IPS DF 6.9 (cell line): Measurements from ENCODE around the gene MRPS10.

Experiments
- DNase-seq: peaks from one replicate; pipeline ENCODE4 v3.0.0-alpha.2; 2013; ENCODE audit warnings: low read depth, low spot score
- H3K27ac ChIP-seq: one replicate; pipeline ENCODE4 v1.5.1; 2013; ENCODE audit warnings: low read length, control low read depth
- H3K27me3 ChIP-seq: 2 replicates; pipeline ENCODE4 v1.6.1; 2013; ENCODE audit warnings: mild to moderate bottlenecking, low read length; ENCODE audit not compliant: control insufficient read depth, insufficient read depth
- H3K36me3 ChIP-seq: 2 replicates; pipeline ENCODE4 v1.6.1; 2013; ENCODE audit warnings: low read length; ENCODE audit not compliant: control insufficient read depth, insufficient read depth
- H3K4me1 ChIP-seq: 2 replicates; pipeline ENCODE4 v1.6.1; 2013; ENCODE audit warnings: low read length; ENCODE audit not compliant: control insufficient read depth, insufficient read depth
- H3K4me3 ChIP-seq: 2 replicates; pipeline ENCODE4 v1.5.1; 2013; ENCODE audit warnings: mild to moderate bottlenecking, low read length
- H3K9me3 ChIP-seq: 2 replicates; pipeline ENCODE4 v1.6.1; 2013; ENCODE audit warnings: low read length, inconsistent platforms; ENCODE audit not compliant: control insufficient read depth, insufficient read depth
- WGBS: extraction: QIAGEN DNeasy Blood & Tissue Kit; methylation state at CpG from one replicate; pipeline ENCODE4 v1.1.7; 2013; ENCODE audit warnings: mixed read lengths, missing lambda C conversion rate; ENCODE audit not compliant: insufficient read length, insufficient coverage; 5-methylcytosine and 5-hydroxymethylcytosine counted together

The MRPS10 gene

DNA sequence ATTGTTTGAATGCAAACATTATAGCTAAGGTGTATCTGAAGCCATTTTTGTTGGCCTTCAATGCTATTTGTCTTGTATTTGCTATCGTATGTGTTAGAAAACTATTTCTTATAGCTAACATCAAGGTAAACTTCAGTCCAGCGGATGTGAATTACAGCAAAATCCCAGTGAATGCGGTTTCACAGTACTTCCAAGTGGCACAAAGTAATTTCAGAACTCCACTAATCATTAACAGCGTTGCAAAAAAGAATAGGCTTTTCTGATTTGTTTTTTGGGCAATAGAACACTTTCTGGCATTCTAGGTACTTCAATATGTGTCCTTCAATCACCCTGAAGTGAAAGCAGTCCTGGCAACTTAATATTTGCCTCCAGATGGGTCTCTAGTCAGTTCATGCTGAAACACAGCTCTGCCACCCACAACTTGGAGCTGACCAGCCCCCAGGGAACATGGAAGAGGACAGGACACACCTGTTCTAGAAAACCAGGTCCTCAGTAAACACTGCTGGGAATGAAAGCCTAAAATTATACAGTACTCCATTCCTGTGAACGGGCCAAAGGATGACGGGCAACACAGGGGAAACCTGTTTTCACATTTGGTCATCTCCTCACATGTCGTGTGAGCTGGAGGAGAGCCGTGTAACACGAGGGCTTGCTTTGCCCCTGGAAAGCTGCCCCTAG lies 9.7 kb upstream of the MRPS10 start:
- H3K27me3 ChIP-seq, result no peaks in the 10 kb centered on the region
- H3K4me1 ChIP-seq, result no peaks in the 10 kb centered on the region
- H3K36me3 ChIP-seq, result peaks cover 5% of the 10 kb centered on the region; the same call in 1 of the 2 replicates
- no CpG with 5 or more reads among the region's 9 CpGs for WGBS
- DNase-seq, result no peak
- no peaks in the 10 kb centered on the region for H3K9me3 ChIP-seq
- H3K4me3 ChIP-seq, result no peak overlapping the region
- H3K27ac ChIP-seq, result no peak overlapping the region

DNA sequence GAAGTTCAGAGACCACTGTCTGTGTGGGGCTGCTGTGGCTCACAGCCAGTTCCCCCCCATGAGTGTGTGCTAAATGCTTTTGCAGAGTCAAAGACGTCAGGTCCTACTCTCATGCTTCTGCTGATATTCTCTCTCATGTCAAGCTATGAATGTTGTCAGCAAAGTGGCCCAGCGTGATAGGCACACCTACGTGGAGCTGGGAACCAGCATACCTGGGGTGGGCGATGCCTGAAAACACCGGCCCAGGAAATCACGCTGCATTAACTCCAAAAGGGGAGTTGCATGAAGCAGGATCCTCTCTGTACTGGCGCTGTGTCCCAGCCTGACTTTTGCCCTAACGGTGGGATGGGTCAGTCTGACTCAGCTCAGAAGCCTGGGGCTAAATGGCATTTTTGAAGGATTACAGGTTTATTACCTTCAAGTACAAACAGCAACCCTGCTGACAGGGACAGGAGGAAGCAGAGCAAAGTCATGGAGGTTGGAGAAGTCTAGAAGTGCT lies 9.0 kb upstream of the MRPS10 start:
- WGBS, result no CpG with 5 or more reads among the region's 8 CpGs
- H3K27ac ChIP-seq, result no peak overlapping the region
- DNase-seq, result no peak
- no peak overlapping the region for H3K4me3 ChIP-seq
- H3K27me3 ChIP-seq, result no peaks in the 10 kb centered on the region
- H3K36me3 ChIP-seq, result 0 out of 2 replicates have a peak, but pooled peaks cover 2% of the 10 kb centered on the region
- no peaks in the 10 kb centered on the region for H3K4me1 ChIP-seq
- H3K9me3 ChIP-seq, result no peaks in the 10 kb centered on the region

DNA sequence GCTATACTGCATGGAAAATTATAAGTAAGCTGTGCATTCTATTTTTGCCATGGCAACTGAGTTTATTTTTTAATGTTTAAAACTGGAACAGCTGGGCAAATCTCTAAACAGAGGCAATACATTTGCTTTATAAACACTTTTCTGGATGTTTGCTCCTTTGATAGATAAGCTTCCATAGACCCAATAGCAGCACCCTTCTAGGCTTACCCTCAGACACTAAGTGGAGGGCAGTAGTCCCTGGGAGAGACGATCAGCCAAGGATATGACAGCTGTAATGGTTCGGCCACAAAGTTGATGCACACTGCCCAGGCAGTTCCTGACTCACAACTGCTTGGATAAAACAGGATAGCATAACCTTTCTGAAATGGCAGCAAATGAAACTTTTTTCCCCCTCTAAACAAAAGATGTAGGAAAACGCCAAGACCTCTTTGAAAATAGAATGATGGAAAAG lies 8.5 kb upstream of the MRPS10 start:
- no peak overlapping the region for H3K4me3 ChIP-seq
- no peaks in the 10 kb centered on the region for H3K27me3 ChIP-seq
- H3K36me3 ChIP-seq, result 0 out of 2 replicates have a peak, but pooled peaks cover 2% of the 10 kb centered on the region
- WGBS, result no CpG with 5 or more reads among the region's 3 CpGs
- H3K9me3 ChIP-seq, result no peaks in the 10 kb centered on the region
- no peaks in the 10 kb centered on the region for H3K4me1 ChIP-seq
- DNase-seq, result no peak
- H3K27ac ChIP-seq, result no peak overlapping the region

DNA sequence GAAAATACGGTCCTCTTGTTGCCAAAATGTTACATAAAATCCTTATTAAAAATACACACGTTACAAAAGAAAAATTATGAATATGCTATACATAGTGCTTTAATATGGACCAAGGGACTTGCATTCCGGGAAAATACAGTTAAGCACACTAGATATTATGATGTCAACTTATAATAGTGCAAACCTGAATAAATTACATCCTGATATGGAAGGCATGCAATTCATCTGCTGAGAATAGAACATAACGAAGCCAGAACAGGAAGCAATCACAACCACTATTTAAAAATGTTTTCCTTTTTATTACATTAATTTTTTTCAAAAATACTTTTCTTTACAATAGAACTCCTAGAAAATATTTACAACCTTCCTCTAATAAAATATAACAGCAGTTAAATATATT lies 7.8 kb upstream of the MRPS10 start:
- 0 out of 2 replicates have a peak, but pooled peaks cover 2% of the 10 kb centered on the region for H3K36me3 ChIP-seq
- H3K27ac ChIP-seq, result no peak overlapping the region
- no peaks in the 10 kb centered on the region for H3K9me3 ChIP-seq
- no peaks in the 10 kb centered on the region for H3K27me3 ChIP-seq
- H3K4me3 ChIP-seq, result no peak overlapping the region
- DNase-seq, result no peak
- H3K4me1 ChIP-seq, result no peaks in the 10 kb centered on the region
- WGBS, result 100% methylated on average over 2 of the region's 4 CpGs

DNA sequence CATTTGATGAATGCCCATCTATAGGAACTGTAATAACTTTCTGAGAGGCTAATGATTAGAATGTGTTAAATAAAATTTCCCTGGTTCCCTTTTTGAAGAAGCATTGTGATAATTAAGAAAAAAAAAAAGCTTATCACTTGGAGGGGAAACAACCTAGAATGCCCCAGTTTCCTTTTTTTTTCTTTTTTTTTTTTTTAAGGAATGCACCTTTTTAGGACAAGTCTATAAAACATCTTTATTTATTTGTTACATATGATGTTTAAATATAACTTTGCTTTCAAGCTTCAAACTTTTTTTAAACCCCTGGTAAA lies 7.3 kb upstream of the MRPS10 start:
- Histone ChIP-seq H3K4me1 (no peaks in the 10 kb centered on the region), H3K27ac (no peak overlapping the region)

DNA sequence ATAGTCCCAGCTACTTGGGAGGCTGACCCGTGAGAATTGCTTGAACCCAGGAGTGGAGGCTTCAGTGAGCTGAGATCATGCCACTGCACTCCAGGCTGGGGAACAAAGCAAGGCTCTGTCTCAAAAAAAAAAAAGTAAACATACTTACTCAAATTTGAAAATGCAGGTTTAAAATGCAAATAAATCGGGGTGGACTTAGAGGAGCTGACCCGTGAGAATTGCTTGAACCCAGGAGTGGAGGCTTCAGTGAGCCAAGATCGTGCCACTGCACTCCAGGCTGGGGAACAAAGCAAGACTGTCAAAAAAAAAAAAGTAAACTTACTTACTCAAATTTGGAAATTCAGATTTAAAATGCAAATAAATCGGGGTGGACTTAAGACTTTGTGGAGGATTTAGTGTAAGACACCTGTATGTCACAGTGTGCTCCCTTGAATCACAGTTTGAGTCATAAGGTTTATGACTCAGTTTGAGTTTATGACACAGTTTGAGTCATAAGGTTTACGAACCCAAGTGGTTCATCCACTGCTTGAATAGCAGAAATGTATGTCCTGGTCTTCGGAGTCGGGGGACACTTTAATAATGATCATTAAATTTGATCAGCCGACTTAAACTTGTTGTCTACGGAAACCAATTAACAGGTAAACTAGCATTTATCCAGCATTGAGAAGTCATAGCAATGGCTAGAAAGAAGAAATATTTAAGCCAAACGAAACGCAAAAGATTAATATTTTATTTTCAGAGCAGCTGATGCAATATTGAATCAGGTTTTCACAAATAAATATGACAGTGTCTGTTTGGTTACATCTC lies 6.8 kb upstream of the MRPS10 start:
- 0 out of 2 replicates have a peak, but pooled peaks cover 2% of the 10 kb centered on the region for H3K36me3 ChIP-seq
- H3K9me3 ChIP-seq, result no peaks in the 10 kb centered on the region
- no peak overlapping the region for H3K4me3 ChIP-seq
- H3K27ac ChIP-seq, result no peak overlapping the region
- no peaks in the 10 kb centered on the region for H3K4me1 ChIP-seq
- H3K27me3 ChIP-seq, result no peaks in the 10 kb centered on the region
- no peak for DNase-seq
- no CpG with 5 or more reads among the region's 12 CpGs for WGBS

More for the DNA sequence above, 7.3 kb upstream of the MRPS10 start:
- Histone ChIP-seq H3K36me3 (0 out of 2 replicates have a peak, but pooled peaks cover 2% of the 10 kb centered on the region), H3K4me3 (no peak overlapping the region), H3K27me3 (no peaks in the 10 kb centered on the region), H3K9me3 (no peaks in the 10 kb centered on the region)
- DNase-seq, result no peak

DNA sequence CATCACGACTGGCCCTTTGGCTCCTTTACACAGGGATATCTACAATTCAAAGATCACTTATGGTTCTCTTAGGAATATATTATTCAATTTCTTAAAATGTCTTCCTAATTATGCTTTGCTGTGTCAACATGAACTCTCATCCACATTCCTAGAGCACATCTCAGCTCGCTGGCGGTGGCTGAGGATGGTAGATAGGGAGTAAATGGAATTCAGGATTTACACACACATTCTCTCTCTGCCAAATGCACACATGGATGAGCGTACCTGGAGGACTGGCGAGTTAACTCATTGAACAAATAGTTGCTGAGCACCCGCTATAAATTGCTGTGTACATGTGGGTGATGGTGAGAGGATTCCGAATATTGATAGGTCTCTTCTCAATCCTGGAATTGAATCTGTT lies 4.8 kb upstream of the MRPS10 start:
- Histone ChIP-seq H3K4me1 (no peaks in the 10 kb centered on the region), H3K9me3 (no peaks in the 10 kb centered on the region), H3K27me3 (no peaks in the 10 kb centered on the region), H3K27ac (no peak overlapping the region), H3K4me3 (no peak overlapping the region), H3K36me3 (no peaks in the 10 kb centered on the region)
- DNase-seq, result no peak
- no CpG with 5 or more reads among the region's 7 CpGs for WGBS

DNA sequence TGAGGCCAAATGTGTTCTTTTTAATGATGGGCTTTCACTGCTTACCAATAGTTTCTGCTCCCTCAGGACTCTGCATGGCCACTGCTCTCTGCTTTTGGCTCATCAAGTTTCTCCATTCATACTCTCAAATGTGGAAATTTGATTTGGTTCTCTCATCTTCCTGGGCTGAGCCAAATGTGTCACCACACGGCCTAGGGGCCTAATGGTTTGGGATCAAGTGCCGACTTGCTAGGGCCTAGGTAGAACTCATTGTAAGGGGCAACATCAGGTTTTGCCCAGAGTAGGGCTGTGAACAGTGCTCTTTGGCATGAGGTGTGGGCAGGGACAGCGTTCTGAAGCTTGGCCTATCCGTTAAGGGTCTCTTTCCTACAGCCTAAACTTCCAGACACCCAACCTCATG lies 3.9 kb upstream of the MRPS10 start:
- Histone ChIP-seq H3K9me3 (no peaks in the 10 kb centered on the region), H3K4me3 (no peak overlapping the region), H3K27ac (no peak overlapping the region), H3K4me1 (0 out of 2 replicates have a peak, but pooled peaks cover 2% of the 10 kb centered on the region), H3K27me3 (no peaks in the 10 kb centered on the region), H3K36me3 (no peaks in the 10 kb centered on the region)
- WGBS, result no CpG with 5 or more reads among the region's 4 CpGs
- DNase-seq, result no peak

DNA sequence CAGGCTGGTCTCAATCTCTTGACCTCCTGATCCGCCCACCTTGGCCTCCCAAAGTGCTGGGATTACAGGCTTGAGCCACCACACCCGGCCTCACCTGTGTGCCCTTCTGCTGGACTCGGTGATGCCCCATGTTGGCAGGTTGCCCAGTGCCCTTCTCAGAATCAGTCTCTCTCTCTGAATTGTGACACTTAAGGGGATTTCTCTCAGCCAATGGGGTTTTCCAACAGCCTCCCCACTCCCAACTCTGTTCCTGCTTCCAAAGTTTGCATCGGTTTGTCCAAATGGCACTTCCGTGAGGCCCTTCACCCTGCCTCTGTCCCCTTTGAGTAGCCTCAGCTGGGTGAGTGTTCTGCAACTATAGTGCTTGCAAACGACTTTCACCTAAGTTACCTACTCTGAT lies 3.1 kb upstream of the MRPS10 start:
- Histone ChIP-seq H3K4me1 (0 out of 2 replicates have a peak, but pooled peaks cover 2% of the 10 kb centered on the region), H3K9me3 (no peaks in the 10 kb centered on the region), H3K27ac (no peak overlapping the region), H3K36me3 (no peaks in the 10 kb centered on the region), H3K27me3 (no peaks in the 10 kb centered on the region), H3K4me3 (no peak overlapping the region)
- no peak for DNase-seq
- WGBS, result no CpG with 5 or more reads among the region's 6 CpGs

DNA sequence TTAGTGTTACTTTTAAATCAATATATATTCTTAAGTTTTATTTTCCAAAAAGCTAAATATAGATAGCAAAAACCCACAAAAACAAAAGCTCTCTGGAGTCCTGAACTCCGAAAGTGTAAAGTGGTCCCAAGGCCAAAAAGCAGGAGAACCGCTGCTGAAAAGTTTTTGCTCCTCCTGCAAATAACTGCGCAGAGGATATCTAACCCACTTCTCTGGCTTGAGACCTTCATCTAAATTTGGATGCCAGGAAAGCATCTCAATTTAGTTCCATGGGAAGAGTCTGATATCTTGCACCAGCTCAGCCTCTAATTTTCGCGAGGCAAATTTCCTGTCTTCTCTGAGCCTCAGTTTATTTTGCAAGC lies 523 bp downstream of the MRPS10 start:
- H3K9me3 ChIP-seq, result no peaks in the 10 kb centered on the region
- WGBS, result no CpG with 5 or more reads among the region's 5 CpGs
- no peak overlapping the region for H3K27ac ChIP-seq
- no peak for DNase-seq
- peak overlapping the region; percentile 94; the same call in 1 of the 2 replicates for H3K4me3 ChIP-seq
- H3K4me1 ChIP-seq, result 0 out of 2 replicates have a peak, but pooled peaks cover 2% of the 10 kb centered on the region
- no peaks in the 10 kb centered on the region for H3K36me3 ChIP-seq
- no peaks in the 10 kb centered on the region for H3K27me3 ChIP-seq
